Thymus (tissue), 11 donors: ENCODE data around the gene HCK. TPM values are rescaled to one million over a fixed set of nuclear protein-coding genes. Genes with fewer than 3 reads are reported as not detected.

Experiments
- DNase-seq, 9 donors: peaks; one replicate each; pipeline ENCODE4 v3.0.0-alpha.2; 2013; ENCODE audit warnings: low spot score in 9 of 9, low read depth in 6 of 9, missing footprints in 1 of 9
- H3K27ac ChIP-seq, 2 donors: one replicate each; pipeline ENCODE4 v1.5.1; 2013; ENCODE audit warnings: control low read depth in 1 of 2, low read depth in 1 of 2, low read length in 1 of 2, mild to moderate bottlenecking in 1 of 2, moderate library complexity in 1 of 2
- H3K27me3 ChIP-seq, 2 donors: one replicate each; pipeline ENCODE4 v1.5.1; 2013; ENCODE audit warnings: low read length in 1 of 2; ENCODE audit not compliant: control insufficient read depth in 2 of 2, insufficient read depth in 1 of 2
- H3K36me3 ChIP-seq, 2 donors: one replicate each; pipeline ENCODE4 v1.5.1; 2013; ENCODE audit warnings: low read length in 1 of 2, mild to moderate bottlenecking in 1 of 2, moderate library complexity in 1 of 2; ENCODE audit not compliant: control insufficient read depth in 2 of 2, insufficient read depth in 2 of 2
- H3K4me1 ChIP-seq, 2 donors: one replicate each; pipeline ENCODE4 v1.5.1; 2013; ENCODE audit warnings: low read length in 2 of 2; ENCODE audit not compliant: control insufficient read depth in 2 of 2, insufficient read depth in 2 of 2
- H3K4me3 ChIP-seq, 2 donors: one replicate each; pipeline ENCODE4 v1.5.1; 2013; ENCODE audit warnings: low read length in 2 of 2, control low read depth in 1 of 2, mild to moderate bottlenecking in 1 of 2
- H3K9me3 ChIP-seq, 2 donors: one replicate each; pipeline ENCODE4 v1.5.1; 2013; ENCODE audit warnings: low read length in 1 of 2, mild to moderate bottlenecking in 1 of 2; ENCODE audit not compliant: control insufficient read depth in 2 of 2, insufficient read depth in 1 of 2
- WGBS: extraction: QIAGEN DNeasy Blood & Tissue Kit; methylation state at CpG from one replicate; pipeline ENCODE4 v1.1.7; 2013; 5-methylcytosine and 5-hydroxymethylcytosine counted together
- polyA plus RNA-seq: library from polyadenylated mRNA; stranded (reverse); fragments of 200-250 nt; gene quantifications from one replicate; pipeline ENCODE4 v1.2.3, GENCODE V29; 2013
- total RNA-seq: library from RNA; stranded (reverse); fragments of 120-200 nt; gene quantifications from one replicate; pipeline ENCODE4 v1.2.4, GENCODE V29; 2013
- donor health status: healthy.

HCK gene
- total and polyA plus RNA-seq, 2 donors, result 25.2 to 33.3 TPM

- Histone ChIP-seq H3K4me1 (peaks cover 0 to 2% of the 10 kb centered on the region in 2 donors), H3K27ac (no peak overlapping the region), H3K36me3 (no peaks in the 10 kb centered on the region), H3K9me3 (no peaks in the 10 kb centered on the region), H3K27me3 (peaks cover 0 to 3% of the 10 kb centered on the region in 2 donors), H3K4me3 (no peak overlapping the region)
- no peak for DNase-seq
- WGBS, result 89% methylated on average over 5 of the region's 5 CpGs
Measured at GRCh38 chr20:32089637-32090362, 37.8 kb downstream of the HCK start.

GRCh38 chr20:32091888-32092346 is 39.9 kb downstream of the HCK start:
- H3K36me3 ChIP-seq, result no peaks in the 10 kb centered on the region
- H3K27me3 ChIP-seq, result peaks cover 0 to 3% of the 10 kb centered on the region in 2 donors
- no peak overlapping the region for H3K27ac ChIP-seq
- no peaks in the 10 kb centered on the region for H3K4me1 ChIP-seq
- no peak overlapping the region for H3K4me3 ChIP-seq
- 4% methylated on average over 7 of the region's 7 CpGs for WGBS
- H3K9me3 ChIP-seq, result no peaks in the 10 kb centered on the region
- DNase-seq, result peak; percentile 29 to 84 (median 60)

- DNase-seq, result no peak
- Histone ChIP-seq H3K4me3 (no peak overlapping the region), H3K4me1 (no peaks in the 10 kb centered on the region), H3K36me3 (no peaks in the 10 kb centered on the region), H3K27ac (no peak overlapping the region), H3K27me3 (peaks cover 0 to 3% of the 10 kb centered on the region in 2 donors), H3K9me3 (no peaks in the 10 kb centered on the region)
- WGBS, result 96% methylated on average over 6 of the region's 6 CpGs
Measured at GRCh38 chr20:32098786-32099185, 46.7 kb downstream of the HCK start.

GRCh38 chr20:32108814-32109391 is 56.9 kb downstream of the HCK start:
- H3K36me3 ChIP-seq, result no peaks in the 10 kb centered on the region
- peaks cover 0 to 4% of the 10 kb centered on the region in 2 donors for H3K9me3 ChIP-seq
- no peak for DNase-seq
- WGBS, result 73% methylated on average over 5 of the region's 5 CpGs
- H3K4me1 ChIP-seq, result peaks cover 8 to 13% of the 10 kb centered on the region in 2 donors
- no peak overlapping the region for H3K27ac ChIP-seq
- H3K4me3 ChIP-seq, result peak overlapping the region; percentile 80 to 94
- H3K27me3 ChIP-seq, result no peaks in the 10 kb centered on the region

- WGBS, result under 1% methylated on average over 38 of the region's 38 CpGs
- H3K9me3 ChIP-seq, result peaks cover 0 to 4% of the 10 kb centered on the region in 2 donors
- peaks cover 8 to 13% of the 10 kb centered on the region in 2 donors for H3K4me1 ChIP-seq
- peak within 1 kb of the TSS; percentile 93 to 99 for H3K27ac ChIP-seq
- H3K36me3 ChIP-seq, result no peaks in the 10 kb centered on the region
- H3K27me3 ChIP-seq, result no peaks in the 10 kb centered on the region
- H3K4me3 ChIP-seq, result peak within 1 kb of the TSS; percentile 80 to 94
- DNase-seq, result peak; percentile 89 to 99 (median 97)
Measured at GRCh38 chr20:32109392-32110172, 57.5 kb downstream of the HCK start, which contains the start of gene TM9SF4. Gene TM9SF4, plus strand, starts transcription at chr20:32109714. Its CDS starts 27 bp downstream, at chr20:32109741.

- Histone ChIP-seq H3K36me3 (peaks cover under 1 to 4% of the 10 kb centered on the region in 2 donors), H3K27me3 (no peaks in the 10 kb centered on the region), H3K4me3 (peak overlapping the region; percentile 80 to 94), H3K9me3 (peaks cover 0 to 4% of the 10 kb centered on the region in 2 donors), H3K27ac (peak overlapping the region; percentile 93 to 99), H3K4me1 (peaks cover 8 to 13% of the 10 kb centered on the region in 2 donors)
- peak in 1 of 9 donors; percentile 8 for DNase-seq
- WGBS, result 11% methylated on average over 8 of the region's 8 CpGs
Measured at GRCh38 chr20:32110173-32110704, 58.2 kb downstream of the HCK start.

- no peak for DNase-seq
- Histone ChIP-seq H3K9me3 (peaks cover 0 to 4% of the 10 kb centered on the region in 2 donors), H3K27ac (no peak overlapping the region), H3K36me3 (peaks cover 3 to 8% of the 10 kb centered on the region in 2 donors), H3K27me3 (no peaks in the 10 kb centered on the region), H3K4me1 (peaks cover 8 to 13% of the 10 kb centered on the region in 2 donors), H3K4me3 (peak overlapping the region in 1 of 2 donors; percentile 94)
- 91% methylated on average over 3 of the region's 3 CpGs for WGBS
Measured at GRCh38 chr20:32110727-32111126, 58.7 kb downstream of the HCK start.

- WGBS, result 84% methylated on average over 3 of the region's 3 CpGs
- Histone ChIP-seq H3K36me3 (peaks cover 3 to 8% of the 10 kb centered on the region in 2 donors), H3K4me3 (no peak overlapping the region), H3K4me1 (peaks cover 8 to 13% of the 10 kb centered on the region in 2 donors), H3K27ac (no peak overlapping the region), H3K9me3 (peaks cover 0 to 4% of the 10 kb centered on the region in 2 donors), H3K27me3 (no peaks in the 10 kb centered on the region)
- no peak for DNase-seq
Measured at GRCh38 chr20:32111156-32111686, 59.2 kb downstream of the HCK start.
